ENCODE data around the gene ITPRID1. TPM values are rescaled to one million over a fixed set of nuclear protein-coding genes. Genes with fewer than 3 reads are reported as not detected.

Gene ITPRID1
- total RNA-seq, 1 experiment from 2014 or later, result not detected

DNA sequence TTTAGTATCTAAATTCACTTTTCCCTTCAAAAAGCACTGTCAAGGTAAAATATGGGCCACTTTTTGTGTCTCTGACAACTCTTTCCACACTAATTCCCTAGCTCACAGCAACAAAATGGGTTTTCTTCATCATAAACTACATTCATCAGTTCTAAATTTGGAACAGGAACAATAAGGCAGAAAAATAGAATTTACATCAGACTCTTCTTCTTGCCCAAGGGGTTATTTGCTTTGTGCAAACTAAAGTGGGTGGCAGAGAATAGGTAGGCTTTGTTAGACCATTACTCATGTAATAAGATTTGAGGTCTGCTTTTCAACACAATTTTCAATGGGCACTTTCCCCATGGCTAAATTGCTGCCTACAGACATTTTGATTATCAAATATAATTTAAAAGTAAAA is 155.6 kb downstream of the ITPRID1 start:
- H3K4me1 ChIP-seq (replicated peaks; ENCODE audit: insufficient read depth), result no peaks in the 10 kb centered on the region
- intact Hi-C loops (cut with micrococcal nuclease; ENCODE audit: unreplicated experiment), result no loop called here
- no peak overlapping the region for H3K4me2 ChIP-seq
- H3K9me3 ChIP-seq (ENCODE audit: insufficient read depth, low read depth), result no peaks in the 10 kb centered on the region
- no peak overlapping the region for H3K27ac ChIP-seq
- ChIA-PET CTCF (no interaction called here), POLR2A (ENCODE audit: unreplicated experiment) (no interaction called here)
- no peak overlapping the region for H2AFZ ChIP-seq
- H3K36me3 ChIP-seq (ENCODE audit: low read depth), result no peaks in the 10 kb centered on the region
- TF ChIP-seq CTCF (conservative IDR thresholded peaks at IDR 0.05), result no peak
- no peak for TF ChIP-seq EZH2 (IDR thresholded peaks at IDR 0.05; ENCODE audit: low read depth)
- no peak overlapping the region for H3K4me3 ChIP-seq
- H3K27me3 ChIP-seq (ENCODE audit: insufficient read depth, low read depth), result peaks cover 9% of the 10 kb centered on the region; the same call in 1 of the 2 replicates
- BruUV-seq (replicated peaks), result no TSS peak
- H3F3A ChIP-seq (ENCODE audit: insufficient read depth, low read depth), result no peaks in the 10 kb centered on the region
- H4K20me1 ChIP-seq (ENCODE audit: insufficient read depth), result no peaks in the 10 kb centered on the region
- no peaks in the 10 kb centered on the region for H3K9me2 ChIP-seq (ENCODE audit: insufficient read depth)
- no peaks in the 10 kb centered on the region for H3K79me2 ChIP-seq (ENCODE audit: low read depth)
- no peak for DNase-seq

DNA sequence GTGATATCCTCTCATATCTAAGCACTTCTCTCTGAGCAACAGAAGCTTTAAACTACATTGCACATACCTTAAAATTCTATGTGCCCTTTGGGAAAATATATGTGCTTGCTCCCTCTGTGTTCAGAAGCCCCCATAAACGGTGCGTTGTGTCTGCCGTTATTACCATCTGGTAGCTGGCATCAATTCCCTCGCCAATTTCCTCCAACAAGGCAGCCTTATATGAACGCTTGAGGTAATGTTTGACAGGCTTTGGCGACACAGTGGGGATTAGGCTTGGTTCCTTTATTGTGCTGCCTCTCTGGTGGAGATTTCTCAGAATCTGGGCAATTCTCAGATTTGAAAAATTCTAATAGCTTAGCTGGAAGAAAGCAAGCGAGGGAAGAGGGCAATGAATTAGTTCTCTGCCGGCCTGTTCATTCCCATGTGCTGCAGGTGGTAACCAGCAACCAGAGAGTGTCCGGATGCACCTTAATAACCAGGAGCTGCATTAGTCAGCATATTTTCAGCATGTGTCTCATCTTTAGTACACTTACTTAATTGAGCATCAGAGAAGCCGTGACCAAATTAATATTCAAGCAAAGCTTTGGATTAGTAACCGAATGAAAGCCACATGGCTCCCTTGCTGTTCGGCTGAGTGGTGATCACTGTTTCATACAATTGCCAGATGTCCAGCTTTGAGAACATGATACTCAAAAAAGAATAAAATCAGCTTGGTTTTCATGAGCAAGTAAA is 165.8 kb downstream of the ITPRID1 start:
- Histone ChIP-seq H3K27me3 (ENCODE audit: insufficient read depth, low read depth) (peaks cover 22% of the 10 kb centered on the region), H3K4me3 (no peak overlapping the region), H3K27ac (no peak overlapping the region), H3K4me2 (no peak overlapping the region), H4K20me1 (ENCODE audit: insufficient read depth) (0 out of 2 replicates have a peak, but pooled peaks cover 2% of the 10 kb centered on the region), H3K79me2 (ENCODE audit: low read depth) (no peaks in the 10 kb centered on the region), H3K9me2 (ENCODE audit: insufficient read depth) (peaks cover 5% of the 10 kb centered on the region; the same call in 1 of the 2 replicates), H3F3A (ENCODE audit: insufficient read depth, low read depth) (no peaks in the 10 kb centered on the region), H3K9me3 (ENCODE audit: insufficient read depth, low read depth) (no peaks in the 10 kb centered on the region), H3K4me1 (replicated peaks; ENCODE audit: insufficient read depth) (no peaks in the 10 kb centered on the region), H2AFZ (no peak overlapping the region), H3K36me3 (ENCODE audit: low read depth) (no peaks in the 10 kb centered on the region)
- BruUV-seq (replicated peaks), result no TSS peak
- no peak for TF ChIP-seq CTCF (conservative IDR thresholded peaks at IDR 0.05)
- TF ChIP-seq EZH2 (IDR thresholded peaks at IDR 0.05; ENCODE audit: low read depth), result no peak
- intact Hi-C loops (cut with micrococcal nuclease; ENCODE audit: unreplicated experiment), result no loop called here
- POLR2A ChIA-PET (ENCODE audit: unreplicated experiment), result no interaction called here
- no peak for DNase-seq
- CTCF ChIA-PET, result no interaction called here

- intact Hi-C loops (cut with micrococcal nuclease; ENCODE audit: unreplicated experiment), result no loop called here
- no peaks in the 10 kb centered on the region for H3K9me3 ChIP-seq (ENCODE audit: insufficient read depth, low read depth)
- no peak overlapping the region for H3K4me2 ChIP-seq
- no peaks in the 10 kb centered on the region for H3K79me2 ChIP-seq (ENCODE audit: low read depth)
- no peak for DNase-seq
- no TSS peak for BruUV-seq (replicated peaks)
- peaks cover 48% of the 10 kb centered on the region for H3K27me3 ChIP-seq (ENCODE audit: insufficient read depth, low read depth)
- no peak overlapping the region for H2AFZ ChIP-seq
- no peak overlapping the region for H3K4me3 ChIP-seq
- POLR2A ChIA-PET (ENCODE audit: unreplicated experiment), result no interaction called here
- CTCF ChIA-PET, result no interaction called here
- no peaks in the 10 kb centered on the region for H3F3A ChIP-seq (ENCODE audit: insufficient read depth, low read depth)
- H3K27ac ChIP-seq, result no peak overlapping the region
- TF ChIP-seq CTCF (conservative IDR thresholded peaks at IDR 0.05), result no peak
- TF ChIP-seq EZH2 (IDR thresholded peaks at IDR 0.05; ENCODE audit: low read depth), result no peak
- no peaks in the 10 kb centered on the region for H3K4me1 ChIP-seq (replicated peaks; ENCODE audit: insufficient read depth)
- H3K36me3 ChIP-seq (ENCODE audit: low read depth), result no peaks in the 10 kb centered on the region
- H4K20me1 ChIP-seq (ENCODE audit: insufficient read depth), result no peaks in the 10 kb centered on the region
- H3K9me2 ChIP-seq (ENCODE audit: insufficient read depth), result no peaks in the 10 kb centered on the region
These were observed 169.7 kb downstream of the ITPRID1 start for GRCh38 chr7:31683445-31684225.
